NK-92 (cell line): ENCODE results near the gene OTOP2.
"Not testable (repeated sequence)": the region's sequence is repeated elsewhere in the genome, so short reads cannot be mapped to it uniquely, and the experiment has no call there.

Experiments used
- DNase-seq: peaks from one replicate; lab custom pipeline; 2025; ENCODE audit not compliant: unreplicated experiment; lab: John Stamatoyannopoulos, UW

The OTOP2 gene

DNA sequence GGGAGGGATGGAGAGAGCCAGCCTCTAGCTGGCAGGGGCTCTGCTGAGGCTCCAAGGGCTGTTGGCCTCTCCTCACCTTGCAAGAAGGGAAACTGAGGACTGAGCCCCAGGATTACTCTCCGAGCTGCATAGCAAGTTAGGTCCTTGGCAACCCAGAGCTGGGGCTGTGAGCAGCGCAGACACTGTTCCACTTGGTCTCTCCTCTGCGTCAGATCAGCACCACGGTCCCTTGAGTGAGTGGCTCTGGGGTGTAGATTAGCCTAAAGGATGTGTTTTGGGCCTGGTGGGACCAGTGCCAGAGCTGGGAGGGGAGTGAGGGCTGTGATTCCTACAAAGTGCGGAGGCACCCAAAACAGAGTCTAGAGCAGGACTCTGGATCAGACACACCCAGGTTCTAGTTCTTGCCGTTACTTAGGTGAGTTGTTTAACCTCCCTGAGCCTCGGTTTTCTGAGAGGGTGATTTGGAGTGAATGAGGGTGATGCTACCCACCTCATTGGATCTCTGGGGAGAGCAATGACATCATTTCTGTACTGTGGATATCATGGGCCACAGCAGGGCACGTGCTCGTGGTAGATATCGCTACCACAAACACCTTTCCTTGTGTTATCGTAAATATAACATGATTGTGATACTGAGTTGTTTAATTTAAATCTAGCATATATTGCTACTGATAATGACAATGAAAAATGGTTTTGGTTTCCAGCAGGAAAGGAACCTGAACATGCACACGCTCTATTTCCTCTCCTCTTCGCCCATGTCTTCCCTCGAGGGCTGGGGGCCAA, 22.5 kb upstream of the OTOP2 start:
- DNase-seq = no peak

DNA sequence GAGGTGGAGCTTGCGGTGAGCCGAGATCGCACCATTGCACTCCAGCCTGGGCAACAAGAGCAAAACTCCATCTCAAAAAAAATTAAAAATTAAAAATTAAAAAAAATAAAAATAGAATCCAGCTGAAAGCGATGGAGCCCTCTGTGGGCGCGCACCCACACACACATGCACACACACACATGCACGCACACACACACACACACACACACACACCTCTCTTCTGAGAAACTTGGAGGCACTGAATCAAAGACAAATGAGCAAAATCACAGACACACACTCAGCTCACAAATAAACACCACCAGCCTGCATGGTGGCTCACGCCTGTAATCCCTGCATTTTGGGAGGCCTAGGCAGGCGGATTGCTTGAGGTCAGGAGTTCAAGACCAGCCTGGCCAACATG, 21.0 kb upstream of the OTOP2 start:
- DNase-seq = no peak

- DNase-seq = no peak
These were observed 20.4 kb upstream of the OTOP2 start for GRCh38 chr17:74903671-74904070.

DNA sequence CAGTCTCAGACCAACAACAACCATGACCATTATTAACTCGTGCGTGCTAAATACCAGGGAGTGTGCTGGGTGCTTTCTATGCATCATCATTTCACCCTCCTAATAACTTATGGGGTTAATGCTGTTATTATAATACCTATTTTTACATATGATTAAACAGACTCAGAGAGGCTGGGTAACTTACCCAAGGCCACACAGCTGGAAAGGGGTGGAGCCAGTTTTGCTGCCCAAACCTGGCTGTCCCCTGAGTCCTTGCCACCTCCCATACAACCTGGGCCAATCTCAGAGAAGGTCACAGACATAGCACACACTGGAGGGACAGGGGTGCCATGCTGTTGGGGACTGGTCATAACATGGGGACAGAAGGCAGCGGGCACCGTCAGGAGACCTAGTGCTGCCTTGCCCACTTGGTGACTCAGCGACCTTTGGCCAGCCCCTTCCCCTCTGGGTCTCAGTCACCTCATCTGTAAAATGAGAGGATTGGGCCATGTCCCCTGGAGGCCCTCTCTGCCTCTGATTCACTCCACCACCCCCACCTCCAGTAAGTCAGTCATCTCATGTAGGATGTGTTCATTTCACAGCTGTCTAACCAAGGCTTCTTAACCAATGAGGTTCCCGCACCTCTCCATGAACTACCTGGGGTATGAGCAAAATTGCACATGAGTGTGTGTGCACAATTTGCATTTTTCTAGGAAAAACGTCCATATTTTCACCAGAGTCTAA, 19.2 kb upstream of the OTOP2 start:
- DNase-seq = no peak

DNA sequence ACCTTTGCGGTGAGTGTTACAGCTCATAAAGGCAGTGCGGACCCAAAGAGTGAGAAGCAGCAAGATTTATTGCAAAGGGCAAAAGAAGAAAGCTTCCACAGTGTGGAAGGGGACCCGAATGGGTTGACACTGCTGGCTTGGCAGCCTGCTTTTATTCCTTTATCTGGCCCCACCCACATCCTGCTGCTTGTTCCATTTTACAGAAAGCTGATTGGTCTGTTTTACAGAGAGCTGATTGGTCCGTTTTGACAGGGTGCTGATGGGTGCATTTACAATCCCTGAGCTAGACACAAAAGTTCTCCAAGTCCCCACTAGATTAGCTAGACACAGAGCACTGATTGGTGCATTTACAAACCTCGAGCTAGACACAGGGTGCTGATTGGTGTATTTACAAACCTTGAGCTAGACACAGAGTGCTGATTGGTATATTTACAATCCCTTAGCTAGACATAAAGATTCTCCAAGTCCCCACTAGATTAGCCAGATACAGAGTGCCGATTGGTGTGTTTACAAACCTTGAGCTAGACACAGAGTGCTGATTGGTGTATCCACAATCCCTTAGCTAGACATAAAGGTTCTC, 17.8 kb upstream of the OTOP2 start:
- not testable (repeated sequence) for DNase-seq

GRCh38 chr17:74907012-74907411, 17.1 kb upstream of the OTOP2 start:
- DNase-seq = no peak

DNA sequence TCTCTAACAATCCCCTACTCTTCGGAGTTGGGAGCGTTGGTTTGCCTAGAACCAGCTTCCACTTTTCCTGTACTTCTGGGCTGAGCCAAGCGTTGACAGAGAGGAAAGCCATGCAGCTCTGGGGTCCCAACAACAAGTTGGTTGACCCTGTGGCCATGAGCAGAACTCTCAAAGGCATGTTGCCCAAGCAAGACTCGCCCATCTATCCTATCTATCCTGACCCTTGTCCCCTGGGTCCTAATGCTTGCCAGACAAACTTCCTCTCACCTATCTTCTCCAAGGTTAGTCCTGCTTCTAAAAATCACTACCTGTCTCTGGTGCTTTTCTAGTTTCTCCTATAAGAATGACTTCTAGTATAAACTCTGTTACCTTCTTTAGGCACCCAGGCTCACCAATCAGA, 15.0 kb upstream of the OTOP2 start:
- DNase-seq = not testable (repeated sequence)

DNA sequence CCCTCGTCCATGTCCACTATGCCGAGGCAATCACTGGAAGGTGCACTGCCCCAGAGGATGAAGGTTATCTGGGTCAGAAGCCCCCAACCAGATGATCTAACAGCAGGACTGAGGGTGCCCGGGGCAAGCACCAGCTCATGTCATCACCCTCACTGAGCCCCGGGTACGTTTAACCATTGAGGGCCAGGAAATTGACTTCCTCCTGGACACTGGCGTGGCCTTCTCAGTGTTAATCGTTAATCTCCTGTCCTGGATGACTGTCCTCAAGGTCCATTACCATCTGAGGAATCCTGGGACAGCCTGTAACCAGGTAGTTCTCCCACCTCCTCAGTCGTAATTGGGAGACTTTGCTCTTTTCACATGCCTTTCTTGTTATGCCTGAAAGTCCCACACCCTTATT, 12.7 kb upstream of the OTOP2 start:
- DNase-seq = not testable (repeated sequence)

DNA sequence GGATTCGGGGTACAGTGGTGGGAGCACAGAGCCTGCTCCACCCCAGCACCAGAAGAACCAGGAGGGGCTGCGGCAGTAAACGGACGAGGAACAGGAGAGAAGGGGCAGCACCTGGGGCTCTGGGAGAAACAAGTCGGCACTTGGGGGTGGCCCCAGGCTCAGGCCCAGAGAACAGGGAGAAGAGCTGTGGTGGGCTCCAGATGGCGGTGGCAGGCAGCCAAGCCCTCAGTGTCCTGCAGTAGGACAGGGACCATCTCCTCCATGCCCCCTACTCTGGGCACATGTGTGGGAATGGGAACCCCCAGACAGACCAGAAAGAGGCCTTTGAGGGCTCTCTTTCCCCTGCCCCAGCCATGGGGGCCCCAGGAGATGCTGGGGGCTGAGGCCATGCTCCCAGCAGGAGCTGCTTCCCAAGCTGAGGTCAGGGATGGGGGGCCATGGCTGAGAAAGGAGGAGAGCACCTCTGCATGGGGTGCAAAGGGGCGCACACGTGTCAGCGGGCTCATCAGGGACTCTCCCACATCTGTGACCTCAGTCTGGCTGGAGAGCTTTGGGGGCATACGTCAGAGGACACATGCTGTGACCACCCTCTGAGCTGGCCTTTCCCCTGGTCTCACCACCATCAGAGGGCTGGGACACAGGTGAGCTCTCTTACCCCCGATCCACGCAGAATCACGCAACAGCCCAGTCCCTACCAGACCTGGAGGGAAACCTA, 7.8 kb upstream of the OTOP2 start:
- DNase-seq = no peak

DNA sequence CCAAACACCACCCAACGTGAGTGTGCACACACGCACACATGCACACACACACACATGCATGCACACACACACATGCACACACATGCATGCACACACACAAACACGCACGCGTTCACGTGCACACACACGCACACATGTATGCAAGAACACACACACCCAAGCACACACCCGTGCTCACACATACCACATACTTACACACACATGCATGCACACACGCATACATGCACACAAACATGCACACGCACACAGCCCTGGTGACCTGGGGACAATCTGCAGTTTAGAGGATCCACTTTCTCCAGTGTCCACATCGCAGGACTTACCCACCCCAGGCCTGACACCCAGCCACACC, 7.2 kb upstream of the OTOP2 start:
- no peak for DNase-seq

DNA sequence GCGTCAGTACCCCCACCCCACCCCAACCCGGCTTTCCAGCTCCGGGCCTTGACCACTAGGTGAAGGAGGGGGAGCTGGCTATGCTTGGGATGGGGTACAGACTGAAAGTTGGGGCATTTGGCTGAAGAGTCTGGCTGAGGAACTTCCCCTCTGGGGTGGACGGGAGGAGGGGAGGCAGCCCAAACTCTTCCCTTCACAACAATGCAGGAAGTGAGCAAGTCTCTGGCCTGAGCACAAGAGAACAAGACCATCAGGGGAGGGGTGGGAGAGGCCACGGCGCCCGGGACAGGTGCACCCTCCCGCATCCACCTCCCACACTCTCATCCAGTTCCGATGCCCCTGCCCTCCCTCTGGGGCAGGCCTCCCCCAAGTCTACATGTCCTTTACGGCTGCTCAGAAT, 6.6 kb upstream of the OTOP2 start:
- no peak for DNase-seq

DNA sequence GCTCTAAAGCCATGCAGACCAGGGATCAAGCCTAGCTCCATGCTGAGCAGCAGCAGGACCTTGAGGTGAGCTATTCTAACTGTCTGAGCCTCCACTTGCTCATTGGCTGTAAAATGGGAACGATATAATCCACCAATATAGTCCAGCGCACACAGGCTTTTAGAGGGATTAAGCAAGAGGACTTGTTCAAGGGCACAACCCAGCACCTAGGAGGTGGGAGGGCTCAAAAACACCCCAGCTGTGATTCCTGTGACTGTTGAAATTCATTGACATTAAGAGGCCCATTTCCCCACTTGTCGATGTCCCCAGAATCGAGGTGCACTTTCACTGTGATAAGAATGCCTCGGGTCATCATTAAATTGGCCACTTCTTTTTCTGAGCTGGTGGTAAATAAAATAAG, 5.2 kb upstream of the OTOP2 start:
- DNase-seq = no peak

DNA sequence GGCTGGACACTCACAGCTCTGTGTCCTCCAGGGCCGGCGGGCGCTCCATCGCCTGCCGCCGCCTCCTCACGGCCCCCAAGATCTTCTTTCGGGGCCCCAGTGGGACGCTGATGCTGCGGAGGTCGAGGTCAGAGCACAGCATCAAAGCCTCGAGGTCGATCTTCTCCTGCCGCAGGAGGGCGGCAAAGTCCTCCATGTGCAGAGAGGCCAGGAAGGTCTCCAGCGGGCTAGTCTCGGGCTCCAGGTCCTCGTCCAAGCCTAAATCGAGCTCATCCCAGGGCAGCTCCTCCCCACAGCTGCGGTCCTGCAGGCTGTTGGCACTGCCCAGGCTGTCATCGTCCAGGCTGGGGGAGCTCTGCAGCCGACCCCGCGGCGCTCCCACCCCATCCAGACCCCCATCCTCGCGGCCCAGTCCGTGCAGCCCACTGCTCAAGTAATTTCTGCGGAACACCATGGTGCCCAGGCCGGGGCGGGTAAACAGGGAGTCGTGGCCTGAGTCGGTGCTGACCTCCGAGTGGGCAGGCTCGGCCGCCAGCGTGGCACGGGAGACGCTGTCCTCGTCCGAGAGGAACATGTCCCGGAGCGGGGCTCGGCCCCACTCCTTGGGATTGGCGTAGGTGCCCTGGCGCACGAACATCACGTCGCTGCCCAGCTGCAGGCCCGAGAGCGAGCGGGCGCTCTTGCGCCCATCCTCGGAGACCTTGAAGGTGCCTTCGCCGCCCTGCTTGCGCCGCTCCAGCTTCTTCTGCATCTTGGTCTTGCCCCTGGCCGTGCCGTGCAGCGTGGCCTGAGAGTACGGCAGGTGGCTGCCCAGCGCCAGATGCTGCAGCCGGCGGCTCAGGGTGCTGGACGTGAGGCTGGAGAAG, 4.4 kb upstream of the OTOP2 start:
- DNase-seq = no peak

DNA sequence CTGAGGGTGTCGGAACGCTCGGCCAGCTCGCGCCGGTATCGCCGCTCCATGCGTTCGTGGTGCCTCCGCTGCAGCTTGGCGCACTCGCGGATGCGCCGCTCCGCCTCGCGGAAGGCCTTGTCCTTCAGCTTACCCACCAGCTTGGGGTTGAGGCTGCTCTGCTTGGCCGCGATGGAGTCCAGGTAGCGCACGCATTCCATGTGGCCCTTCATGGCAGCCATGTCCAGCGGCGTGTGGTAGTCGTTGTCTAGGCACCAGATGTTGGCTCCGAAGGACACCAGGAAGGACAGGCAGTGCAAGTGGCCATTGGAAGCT, 3.8 kb upstream of the OTOP2 start:
- no peak for DNase-seq

GRCh38 chr17:74920642-74921025, 3.4 kb upstream of the OTOP2 start:
- no peak for DNase-seq

- no peak for DNase-seq
These were observed 2.9 kb upstream of the OTOP2 start for GRCh38 chr17:74921026-74921681.

GRCh38 chr17:74921769-74922168, 2.3 kb upstream of the OTOP2 start:
- no peak for DNase-seq

GRCh38 chr17:74922172-74922571, 1.9 kb upstream of the OTOP2 start:
- DNase-seq = no peak

- no peak for DNase-seq
These were observed 1.2 kb upstream of the OTOP2 start, which contains the start of gene USH1G for GRCh38 chr17:74922694-74923537. TSS of gene USH1G (minus strand) at chr17:74923255. CDS start at chr17:74923073, 182 bp downstream.
